GOT3 (cell line): ENCODE data around the gene PDE2A.

Experiments
- DNase-seq: peaks from one replicate; lab custom pipeline; 2025; ENCODE audit warnings: mixed read lengths; lab: John Stamatoyannopoulos, UW

Gene PDE2A

GRCh38 chr11:72613450-72613849 is 60.8 kb downstream of the PDE2A start:
- DNase-seq = no peak

- no peak for DNase-seq
These were observed 64.7 kb downstream of the PDE2A start for GRCh38 chr11:72609476-72609875.

GRCh38 chr11:72609045-72609444 is 65.2 kb downstream of the PDE2A start:
- DNase-seq = no peak

GRCh38 chr11:72607496-72607895 is 66.7 kb downstream of the PDE2A start:
- DNase-seq = no peak

GRCh38 chr11:72606748-72607468 is 67.3 kb downstream of the PDE2A start:
- DNase-seq = no peak

GRCh38 chr11:72605973-72606747 is 68.1 kb downstream of the PDE2A start:
- DNase-seq = no peak

- no peak for DNase-seq
These were observed 70.0 kb downstream of the PDE2A start for GRCh38 chr11:72604256-72604655.

GRCh38 chr11:72602250-72602904 is 71.8 kb downstream of the PDE2A start:
- DNase-seq = no peak

- no peak for DNase-seq
These were observed 73.7 kb downstream of the PDE2A start for GRCh38 chr11:72600557-72600956.

GRCh38 chr11:72599325-72600117 is 74.7 kb downstream of the PDE2A start:
- DNase-seq = no peak

GRCh38 chr11:72598906-72599305 is 75.3 kb downstream of the PDE2A start:
- DNase-seq = no peak

- no peak for DNase-seq
These were observed 75.8 kb downstream of the PDE2A start for GRCh38 chr11:72598466-72598865.

- DNase-seq = no peak
These were observed 76.5 kb downstream of the PDE2A start for GRCh38 chr11:72597721-72598120.

GRCh38 chr11:72595292-72595684 is 78.9 kb downstream of the PDE2A start:
- DNase-seq = no peak

GRCh38 chr11:72594493-72595291 is 79.5 kb downstream of the PDE2A start:
- no peak for DNase-seq

- no peak for DNase-seq
These were observed 81.3 kb downstream of the PDE2A start for GRCh38 chr11:72592698-72593495.

GRCh38 chr11:72591785-72592502 is 82.3 kb downstream of the PDE2A start:
- DNase-seq = no peak

GRCh38 chr11:72591023-72591422 is 83.2 kb downstream of the PDE2A start:
- DNase-seq = no peak

GRCh38 chr11:72589802-72590761 is 84.1 kb downstream of the PDE2A start:
- no peak for DNase-seq
